Activated T-helper 2 cell treated with anti-CD3 and anti-CD28 coated beads, Interferon-gamma antibody, Interleukin-2, Interleukin-4, amounts not matched to agents 10 μg/mL and 5 μg/mL and 100 μg/mL, durations not matched to agents 14 hours and 24 hours and 36 hours (primary cell): ENCODE results near the gene CHRFAM7A. TPM values are rescaled to one million over a fixed set of nuclear protein-coding genes. Genes with fewer than 3 reads are reported as not detected.
"Not testable (repeated sequence)": the region's sequence is repeated elsewhere in the genome, so short reads cannot be mapped to it uniquely, and the experiment has no call there.

ENCODE experiments used
- DNase-seq: peaks from one replicate; pipeline ENCODE4 v3.0.0; 2021; ENCODE audit warnings: low spot score
- H3K27ac Mint-ChIP-seq: one replicate; pipeline ENCODE4 v1.8.0; 2021; ENCODE audit warnings: mixed read lengths
- H3K27me3 Mint-ChIP-seq: one replicate; pipeline ENCODE4 v1.8.0; 2021; ENCODE audit warnings: low read depth, mixed read lengths
- H3K36me3 Mint-ChIP-seq: one replicate; pipeline ENCODE4 v1.8.0; 2021; ENCODE audit warnings: low read depth, mixed read lengths
- H3K4me1 Mint-ChIP-seq: one replicate; pipeline ENCODE4 v1.8.0; 2021; ENCODE audit warnings: low read depth, mixed read lengths
- H3K4me3 Mint-ChIP-seq: one replicate; pipeline ENCODE4 v1.8.0; 2021; ENCODE audit warnings: low read depth, mild to moderate bottlenecking, moderate library complexity, mixed read lengths
- H3K9me3 Mint-ChIP-seq: one replicate; pipeline ENCODE4 v1.8.0; 2021; ENCODE audit warnings: mixed read lengths
- intact Hi-C: fragments of 100-400 bp; cut with micrococcal nuclease; formaldehyde crosslinking; loops from one replicate; pipeline ENCODE4 v1.15.1; 2023
- total RNA-seq: library from RNA; stranded (reverse); gene quantifications from 2 replicates; pipeline ENCODE4 v1.2.3, GENCODE V29; 2022

The CHRFAM7A gene
- 2.1 TPM in 1 of 2 replicates, not detected in the other for total RNA-seq

GRCh38 chr15:30392766-30393663 lies at the start of gene CHRFAM7A:
Gene CHRFAM7A, minus strand, starts transcription at chr15:30393540. Its CDS starts 10,189 bp downstream, at chr15:30383351.
- H3K27me3 Mint-ChIP-seq, H3K4me3 Mint-ChIP-seq, intact Hi-C loops: not testable (repeated sequence)

GRCh38 chr15:30438348-30438747 lies 45.0 kb upstream of the CHRFAM7A start:
- H3K9me3 Mint-ChIP-seq, H3K27ac Mint-ChIP-seq: not testable (repeated sequence)

More at GRCh38 chr15:30392766-30393663, at the start of gene CHRFAM7A:
- not testable (repeated sequence) for H3K4me1 Mint-ChIP-seq, H3K9me3 Mint-ChIP-seq, H3K36me3 Mint-ChIP-seq, DNase-seq, H3K27ac Mint-ChIP-seq

GRCh38 chr15:30435878-30436277 lies 42.5 kb upstream of the CHRFAM7A start:
- H3K4me3 Mint-ChIP-seq, H3K4me1 Mint-ChIP-seq, intact Hi-C loops: not testable (repeated sequence)

More at GRCh38 chr15:30438348-30438747, 45.0 kb upstream of the CHRFAM7A start:
- H3K4me1 Mint-ChIP-seq, H3K4me3 Mint-ChIP-seq, DNase-seq, H3K36me3 Mint-ChIP-seq, H3K27me3 Mint-ChIP-seq, intact Hi-C loops: not testable (repeated sequence)

GRCh38 chr15:30420723-30421122 lies 27.4 kb upstream of the CHRFAM7A start:
- H3K9me3 Mint-ChIP-seq: not testable (repeated sequence)

More at GRCh38 chr15:30435878-30436277, 42.5 kb upstream of the CHRFAM7A start:
- not testable (repeated sequence) for H3K9me3 Mint-ChIP-seq, DNase-seq, H3K36me3 Mint-ChIP-seq, H3K27me3 Mint-ChIP-seq, H3K27ac Mint-ChIP-seq

GRCh38 chr15:30414160-30414559 lies 20.8 kb upstream of the CHRFAM7A start, which contains the start of gene GOLGA8R:
Gene GOLGA8R, minus strand, starts transcription at chr15:30414260. Its CDS starts 98 bp downstream, at chr15:30414162.
- H3K27ac Mint-ChIP-seq, H3K4me3 Mint-ChIP-seq, DNase-seq, intact Hi-C loops, H3K27me3 Mint-ChIP-seq, H3K4me1 Mint-ChIP-seq, H3K9me3 Mint-ChIP-seq, H3K36me3 Mint-ChIP-seq: not testable (repeated sequence)

More at GRCh38 chr15:30420723-30421122, 27.4 kb upstream of the CHRFAM7A start:
- H3K27me3 Mint-ChIP-seq, H3K4me3 Mint-ChIP-seq, H3K4me1 Mint-ChIP-seq, intact Hi-C loops, H3K27ac Mint-ChIP-seq, H3K36me3 Mint-ChIP-seq, DNase-seq: not testable (repeated sequence)

- H3K9me3 Mint-ChIP-seq, H3K27me3 Mint-ChIP-seq, H3K4me3 Mint-ChIP-seq, intact Hi-C loops, H3K4me1 Mint-ChIP-seq, H3K27ac Mint-ChIP-seq, H3K36me3 Mint-ChIP-seq: not testable (repeated sequence)
- peak; percentile 7 for DNase-seq
Observed at GRCh38 chr15:30407636-30408035, 14.3 kb upstream of the CHRFAM7A start.

- intact Hi-C loops, H3K36me3 Mint-ChIP-seq, H3K4me1 Mint-ChIP-seq, H3K27me3 Mint-ChIP-seq, H3K9me3 Mint-ChIP-seq, H3K4me3 Mint-ChIP-seq, H3K27ac Mint-ChIP-seq: not testable (repeated sequence)
- peak; percentile 43 for DNase-seq
Observed at GRCh38 chr15:30398988-30399387, 5.6 kb upstream of the CHRFAM7A start.

GRCh38 chr15:30393664-30393991 lies 288 bp upstream of the CHRFAM7A start:
- DNase-seq, H3K36me3 Mint-ChIP-seq, H3K27ac Mint-ChIP-seq, H3K4me3 Mint-ChIP-seq, intact Hi-C loops, H3K27me3 Mint-ChIP-seq, H3K4me1 Mint-ChIP-seq, H3K9me3 Mint-ChIP-seq: not testable (repeated sequence)

- DNase-seq, H3K4me1 Mint-ChIP-seq, H3K9me3 Mint-ChIP-seq, H3K27ac Mint-ChIP-seq, H3K4me3 Mint-ChIP-seq, H3K27me3 Mint-ChIP-seq, intact Hi-C loops, H3K36me3 Mint-ChIP-seq: not testable (repeated sequence)
Observed at GRCh38 chr15:30386318-30386887, 6.9 kb downstream of the CHRFAM7A start.

GRCh38 chr15:30377082-30377413 lies 16.3 kb downstream of the CHRFAM7A start:
- H3K27me3 Mint-ChIP-seq, H3K9me3 Mint-ChIP-seq, H3K4me3 Mint-ChIP-seq, intact Hi-C loops, DNase-seq, H3K36me3 Mint-ChIP-seq, H3K27ac Mint-ChIP-seq, H3K4me1 Mint-ChIP-seq: not testable (repeated sequence)

- H3K27me3 Mint-ChIP-seq, H3K4me3 Mint-ChIP-seq, H3K27ac Mint-ChIP-seq, H3K9me3 Mint-ChIP-seq, H3K4me1 Mint-ChIP-seq, intact Hi-C loops, DNase-seq, H3K36me3 Mint-ChIP-seq: not testable (repeated sequence)
Observed at GRCh38 chr15:30376375-30377081, 16.8 kb downstream of the CHRFAM7A start.

- intact Hi-C loops, H3K9me3 Mint-ChIP-seq, H3K36me3 Mint-ChIP-seq, H3K4me1 Mint-ChIP-seq, H3K27me3 Mint-ChIP-seq, H3K4me3 Mint-ChIP-seq, DNase-seq, H3K27ac Mint-ChIP-seq: not testable (repeated sequence)
Observed at GRCh38 chr15:30375872-30376271, 17.5 kb downstream of the CHRFAM7A start.

GRCh38 chr15:30374862-30375261 lies 18.5 kb downstream of the CHRFAM7A start:
- H3K4me1 Mint-ChIP-seq, DNase-seq, H3K4me3 Mint-ChIP-seq, H3K9me3 Mint-ChIP-seq, intact Hi-C loops, H3K27ac Mint-ChIP-seq, H3K36me3 Mint-ChIP-seq, H3K27me3 Mint-ChIP-seq: not testable (repeated sequence)
